Glutamatergic neuron (in vitro differentiated cells): ENCODE results near the gene MYOD1. TPM values are rescaled to one million over a fixed set of nuclear protein-coding genes. Genes with fewer than 3 reads are reported as not detected.

Source experiments
- DNase-seq: peaks from one replicate; pipeline ENCODE4 v3.0.0; 2022
- H3K27ac Mint-ChIP-seq: one replicate; pipeline ENCODE4 v1.8.0; 2020; ENCODE audit warnings: mild to moderate bottlenecking, mixed read lengths, inconsistent platforms; ENCODE audit not compliant: unreplicated experiment
- H3K27me3 Mint-ChIP-seq: one replicate; pipeline ENCODE4 v1.8.0; 2020; ENCODE audit warnings: mild to moderate bottlenecking, moderate library complexity, mixed read lengths, inconsistent platforms; ENCODE audit not compliant: unreplicated experiment
- H3K36me3 Mint-ChIP-seq: one replicate; pipeline ENCODE4 v1.8.0; 2020; ENCODE audit warnings: mild to moderate bottlenecking, mixed read lengths, inconsistent platforms; ENCODE audit not compliant: unreplicated experiment
- H3K4me1 Mint-ChIP-seq: one replicate; pipeline ENCODE4 v1.8.0; 2020; ENCODE audit warnings: mild to moderate bottlenecking, low read depth, mixed read lengths, inconsistent platforms; ENCODE audit not compliant: unreplicated experiment
- H3K4me3 Mint-ChIP-seq: one replicate; pipeline ENCODE4 v1.8.0; 2020; ENCODE audit warnings: mild to moderate bottlenecking, mixed read lengths, inconsistent platforms; ENCODE audit not compliant: unreplicated experiment
- H3K9me3 Mint-ChIP-seq: one replicate; pipeline ENCODE4 v1.8.0; 2020; ENCODE audit warnings: mild to moderate bottlenecking, moderate library complexity, mixed read lengths, inconsistent platforms; ENCODE audit not compliant: unreplicated experiment
- total RNA-seq: library from RNA; stranded (reverse); fragmentation: NEBNext Ultra II Directional; extraction: Animal tissue kit (Norgen Biotek cat#: 25700); gene quantifications from one replicate; pipeline ENCODE4 v1.2.1, GENCODE V29; 2021; ENCODE audit not compliant: unreplicated experiment
- TF ChIP-seq, protein P1 (sequence below): fragments of 200-600 bp; sonication (generic); IDR thresholded peaks from one replicate; pipeline ENCODE4 v1.5.0; 2021; ENCODE audit not compliant: partially characterized antibody, unreplicated experiment

MYOD1 gene
- total RNA-seq, 1 donor from 2014 or later, result not detected

DNA sequence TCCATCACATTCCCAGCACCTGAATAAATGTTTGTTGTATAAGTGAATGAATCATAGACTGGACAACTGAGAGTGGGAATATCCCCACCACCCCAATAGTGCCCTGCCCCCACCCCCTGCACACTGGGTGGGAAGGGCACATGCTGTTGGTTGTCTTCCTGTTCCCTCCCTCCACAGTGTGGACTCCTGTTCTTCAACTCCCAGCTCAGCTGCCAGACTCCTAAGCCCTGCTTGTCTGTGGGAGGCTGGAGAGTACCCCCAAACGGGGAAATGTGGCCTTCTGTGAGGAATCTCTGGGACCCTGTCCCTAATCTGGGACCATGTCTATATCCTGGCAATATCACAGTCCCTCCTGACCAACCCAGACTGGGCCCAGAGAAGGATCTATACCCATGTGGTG, 5.5 kb upstream of the MYOD1 start:
- Mint-ChIP-seq H3K27ac (no peak overlapping the region), H3K4me1 (no peaks in the 10 kb centered on the region), H3K9me3 (peaks cover 2% of the 10 kb centered on the region), H3K27me3 (peaks cover 7% of the 10 kb centered on the region), H3K36me3 (no peaks in the 10 kb centered on the region), H3K4me3 (no peak overlapping the region)
- TF ChIP-seq, protein P1, sequence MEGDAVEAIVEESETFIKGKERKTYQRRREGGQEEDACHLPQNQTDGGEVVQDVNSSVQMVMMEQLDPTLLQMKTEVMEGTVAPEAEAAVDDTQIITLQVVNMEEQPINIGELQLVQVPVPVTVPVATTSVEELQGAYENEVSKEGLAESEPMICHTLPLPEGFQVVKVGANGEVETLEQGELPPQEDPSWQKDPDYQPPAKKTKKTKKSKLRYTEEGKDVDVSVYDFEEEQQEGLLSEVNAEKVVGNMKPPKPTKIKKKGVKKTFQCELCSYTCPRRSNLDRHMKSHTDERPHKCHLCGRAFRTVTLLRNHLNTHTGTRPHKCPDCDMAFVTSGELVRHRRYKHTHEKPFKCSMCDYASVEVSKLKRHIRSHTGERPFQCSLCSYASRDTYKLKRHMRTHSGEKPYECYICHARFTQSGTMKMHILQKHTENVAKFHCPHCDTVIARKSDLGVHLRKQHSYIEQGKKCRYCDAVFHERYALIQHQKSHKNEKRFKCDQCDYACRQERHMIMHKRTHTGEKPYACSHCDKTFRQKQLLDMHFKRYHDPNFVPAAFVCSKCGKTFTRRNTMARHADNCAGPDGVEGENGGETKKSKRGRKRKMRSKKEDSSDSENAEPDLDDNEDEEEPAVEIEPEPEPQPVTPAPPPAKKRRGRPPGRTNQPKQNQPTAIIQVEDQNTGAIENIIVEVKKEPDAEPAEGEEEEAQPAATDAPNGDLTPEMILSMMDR, result no peak
- no peak for DNase-seq

DNA sequence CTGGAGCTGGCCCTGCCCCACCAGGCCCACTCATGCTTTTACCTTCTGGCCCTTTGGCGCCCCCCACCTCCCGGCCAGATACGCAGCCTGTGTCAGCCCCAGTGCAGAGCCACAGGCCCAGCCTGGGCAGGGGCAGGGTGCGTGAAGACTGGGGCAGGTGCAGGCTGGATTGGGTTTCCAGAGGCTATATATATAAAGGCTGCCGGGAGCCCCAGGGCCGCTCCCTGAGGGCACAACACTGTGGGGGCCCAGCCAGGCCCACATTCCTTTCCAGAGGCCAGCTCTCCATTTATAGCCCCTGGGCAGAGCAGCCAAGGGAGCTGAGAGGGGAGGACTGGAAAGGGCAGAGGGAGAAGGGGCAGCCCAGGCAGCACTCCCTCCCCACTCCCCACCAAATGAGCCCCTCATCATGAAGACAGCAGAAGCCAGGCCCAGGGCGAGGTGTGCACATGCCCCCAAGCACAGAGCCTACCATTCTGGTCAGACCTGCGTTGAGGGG, 5.0 kb upstream of the MYOD1 start:
- no peak for DNase-seq
- Mint-ChIP-seq H3K27me3 (peaks cover 9% of the 10 kb centered on the region), H3K4me3 (no peak overlapping the region), H3K27ac (no peak overlapping the region), H3K36me3 (no peaks in the 10 kb centered on the region), H3K9me3 (peaks cover 2% of the 10 kb centered on the region), H3K4me1 (no peaks in the 10 kb centered on the region)
- TF ChIP-seq, protein P1, result no peak

DNA sequence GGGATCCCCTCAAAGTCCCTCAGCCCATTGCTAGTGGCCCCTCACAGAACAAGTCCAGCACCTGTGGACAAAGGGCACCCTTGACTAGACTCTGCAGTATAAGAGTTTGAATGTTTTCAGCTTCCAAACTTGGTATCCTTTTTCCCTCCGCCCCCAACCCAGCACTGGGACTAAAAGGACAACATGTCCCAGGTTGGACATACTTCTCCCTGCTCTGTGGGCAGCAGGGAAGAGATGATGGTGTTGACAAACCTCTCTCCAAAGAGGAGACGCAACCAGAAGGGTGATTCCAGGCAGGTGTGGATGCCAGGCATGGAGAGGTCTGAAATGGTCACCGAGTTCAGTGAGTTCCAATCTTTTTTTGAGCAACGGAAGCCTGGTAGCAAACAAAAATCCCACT, 4.5 kb upstream of the MYOD1 start:
- Mint-ChIP-seq H3K27ac (no peak overlapping the region), H3K4me1 (no peaks in the 10 kb centered on the region), H3K9me3 (peaks cover 2% of the 10 kb centered on the region), H3K27me3 (peaks cover 9% of the 10 kb centered on the region), H3K36me3 (no peaks in the 10 kb centered on the region), H3K4me3 (no peak overlapping the region)
- no peak for DNase-seq
- TF ChIP-seq, protein P1, result no peak

DNA sequence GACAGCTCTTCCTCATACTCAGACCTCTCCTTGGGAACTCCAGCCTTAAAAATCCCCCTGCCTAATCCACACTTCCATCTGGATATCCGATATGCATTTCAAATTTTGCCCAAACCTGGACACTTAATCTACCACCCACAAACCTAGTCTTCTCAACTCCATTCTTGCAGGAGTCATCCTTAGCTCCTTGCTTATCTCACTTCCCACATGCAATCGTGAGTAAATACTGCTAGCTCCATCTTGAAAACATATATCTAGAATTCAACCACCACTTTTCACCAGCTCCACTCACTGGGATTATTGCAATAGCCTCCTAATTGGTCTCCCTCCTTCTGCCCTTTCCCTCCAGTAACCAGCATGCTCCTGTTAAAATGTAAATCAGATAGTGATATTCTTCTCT, 2.6 kb upstream of the MYOD1 start:
- no peaks in the 10 kb centered on the region for H3K4me1 Mint-ChIP-seq
- no peak for DNase-seq
- H3K27ac Mint-ChIP-seq, result no peak overlapping the region
- H3K4me3 Mint-ChIP-seq, result no peak overlapping the region
- peaks cover 15% of the 10 kb centered on the region for H3K27me3 Mint-ChIP-seq
- no peaks in the 10 kb centered on the region for H3K36me3 Mint-ChIP-seq
- no peaks in the 10 kb centered on the region for H3K9me3 Mint-ChIP-seq
- TF ChIP-seq, protein P1, result no peak

DNA sequence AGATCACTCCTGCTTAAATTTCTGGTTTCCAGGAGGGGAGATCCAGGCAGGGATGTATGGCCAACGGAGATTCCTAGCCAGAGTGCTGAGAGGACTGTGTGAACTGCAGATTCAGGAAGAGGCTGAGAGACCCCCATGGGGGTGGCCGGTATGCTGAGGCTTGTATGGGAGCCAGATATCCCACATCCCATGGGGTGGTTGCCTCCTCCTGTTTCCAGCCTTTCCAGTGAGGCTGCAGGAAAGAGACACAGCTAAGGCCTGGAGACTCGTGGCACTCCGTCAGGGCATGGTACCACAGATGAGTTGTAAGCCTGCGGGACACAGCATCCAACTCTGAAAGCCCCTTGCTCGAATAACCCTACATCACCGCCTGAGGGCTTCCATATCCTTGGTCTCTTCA, 1.4 kb upstream of the MYOD1 start:
- H3K4me1 Mint-ChIP-seq, result no peaks in the 10 kb centered on the region
- TF ChIP-seq, protein P1, result no peak
- peaks cover 23% of the 10 kb centered on the region for H3K27me3 Mint-ChIP-seq
- H3K4me3 Mint-ChIP-seq, result no peak overlapping the region
- peaks cover 4% of the 10 kb centered on the region for H3K36me3 Mint-ChIP-seq
- H3K27ac Mint-ChIP-seq, result no peak overlapping the region
- no peaks in the 10 kb centered on the region for H3K9me3 Mint-ChIP-seq
- no peak for DNase-seq
